Smooth muscle cell (in vitro differentiated cells): ENCODE measurements around the gene DOCK2. TPM values are rescaled to one million over a fixed set of nuclear protein-coding genes. Genes with fewer than 3 reads are reported as not detected.

Experiments used
- DNase-seq: peaks from one replicate; lab custom pipeline; 2025; ENCODE audit not compliant: unreplicated experiment; lab: John Stamatoyannopoulos, UW
- H2AFZ ChIP-seq: fragments of 200-600 bp; sonication (generic); 2 replicates; pipeline ENCODE4 v1.6.0; 2016; ENCODE audit warnings: antibody characterized with exemption, low read depth, mild to moderate bottlenecking
- H3F3A ChIP-seq: fragments of 200-600 bp; sonication (generic); 2 replicates; pipeline ENCODE4 v1.6.0; 2017; ENCODE audit warnings: antibody characterized with exemption, low read depth
- H3K27ac ChIP-seq: fragments of 200-600 bp; sonication (generic); 2 replicates; pipeline ENCODE4 v1.5.1; 2016; ENCODE audit warnings: low read depth, mild to moderate bottlenecking
- H3K27me3 ChIP-seq: fragments of 200-600 bp; sonication (generic); 2 replicates; pipeline ENCODE4 v1.6.1; 2016; ENCODE audit warnings: low read depth, mild to moderate bottlenecking
- H3K36me3 ChIP-seq: fragments of 200-600 bp; sonication (generic); 2 replicates; pipeline ENCODE4 v1.5.1; 2016; ENCODE audit warnings: low read depth
- H3K4me1 ChIP-seq: fragments of 200-600 bp; sonication (generic); 2 replicates; pipeline ENCODE4 v1.5.1; 2016; ENCODE audit warnings: low read depth
- H3K4me2 ChIP-seq: fragments of 200-600 bp; sonication (generic); 2 replicates; pipeline ENCODE4 v1.6.0; 2016; ENCODE audit warnings: mild to moderate bottlenecking
- H3K4me3 ChIP-seq: fragments of 200-600 bp; sonication (generic); 2 replicates; pipeline ENCODE4 v1.5.1; 2016; ENCODE audit warnings: mild to moderate bottlenecking
- H3K79me2 ChIP-seq: fragments of 200-600 bp; sonication (generic); 2 replicates; pipeline ENCODE4 v1.6.0; 2016; ENCODE audit warnings: low read depth, mild to moderate bottlenecking
- H3K9ac ChIP-seq: fragments of 200-600 bp; sonication (generic); 2 replicates; pipeline ENCODE4 v1.6.0; 2016; ENCODE audit warnings: low read depth
- H3K9me3 ChIP-seq: fragments of 200-600 bp; sonication (generic); replicated peaks from 2 replicates; pipeline ENCODE4 v1.5.1; 2016; ENCODE audit warnings: low read depth
- H4K20me1 ChIP-seq: fragments of 200-600 bp; sonication (generic); 2 replicates; pipeline ENCODE4 v1.6.0; 2016; ENCODE audit warnings: low read depth
- CTCF ChIP-seq: fragments of 200-600 bp; sonication (generic); IDR thresholded peaks from 2 replicates; pipeline ENCODE4 v1.5.1; 2017; ENCODE audit warnings: borderline replicate concordance, mild to moderate bottlenecking, antibody characterized with exemption; ENCODE audit not compliant: insufficient read depth, poor library complexity, severe bottlenecking
- WGBS: methylation state at CpG from one replicate; pipeline ENCODE4 v1.1.7; 2016; ENCODE audit warnings: low lambda C conversion rate; 5-methylcytosine and 5-hydroxymethylcytosine counted together
- polyA plus RNA-seq: library from polyadenylated mRNA; unstranded; fragments of >200 nt; fragmentation: Nextera tagmentation; extraction: Ambion mirVana; gene quantifications from 2 replicates; pipeline ENCODE4 v1.2.1, GENCODE V29; 2016
- total RNA-seq: library from RNA; depleted of rRNA; stranded (reverse); fragments of >200 nt; gene quantifications from 2 replicates; pipeline ENCODE4 v1.2.3, GENCODE V29; 2014

Gene DOCK2
- total and polyA plus RNA-seq, 2 experiments from 2014 or later: 0.73 to 3.0 TPM

- H3K9me3 ChIP-seq: no peaks in the 10 kb centered on the region
- peaks cover 3% of the 10 kb centered on the region for H3F3A ChIP-seq
- H2AFZ ChIP-seq: no peak overlapping the region
- H3K27ac ChIP-seq: peak overlapping the region; percentile 98
- no peak for DNase-seq
- H4K20me1 ChIP-seq: no peaks in the 10 kb centered on the region
- H3K79me2 ChIP-seq: no peaks in the 10 kb centered on the region
- H3K4me2 ChIP-seq: peak overlapping the region; percentile 8
- no peaks in the 10 kb centered on the region for H3K36me3 ChIP-seq
- H3K4me3 ChIP-seq: no peak overlapping the region
- no peak overlapping the region for H3K9ac ChIP-seq
- WGBS: 69% methylated on average over 2 of the region's 2 CpGs
- H3K27me3 ChIP-seq: no peaks in the 10 kb centered on the region
- TF ChIP-seq CTCF: no peak
- peaks cover 5% of the 10 kb centered on the region for H3K4me1 ChIP-seq
Observed at GRCh38 chr5:169801781-169802180, 164.7 kb downstream of the DOCK2 start.

DNA sequence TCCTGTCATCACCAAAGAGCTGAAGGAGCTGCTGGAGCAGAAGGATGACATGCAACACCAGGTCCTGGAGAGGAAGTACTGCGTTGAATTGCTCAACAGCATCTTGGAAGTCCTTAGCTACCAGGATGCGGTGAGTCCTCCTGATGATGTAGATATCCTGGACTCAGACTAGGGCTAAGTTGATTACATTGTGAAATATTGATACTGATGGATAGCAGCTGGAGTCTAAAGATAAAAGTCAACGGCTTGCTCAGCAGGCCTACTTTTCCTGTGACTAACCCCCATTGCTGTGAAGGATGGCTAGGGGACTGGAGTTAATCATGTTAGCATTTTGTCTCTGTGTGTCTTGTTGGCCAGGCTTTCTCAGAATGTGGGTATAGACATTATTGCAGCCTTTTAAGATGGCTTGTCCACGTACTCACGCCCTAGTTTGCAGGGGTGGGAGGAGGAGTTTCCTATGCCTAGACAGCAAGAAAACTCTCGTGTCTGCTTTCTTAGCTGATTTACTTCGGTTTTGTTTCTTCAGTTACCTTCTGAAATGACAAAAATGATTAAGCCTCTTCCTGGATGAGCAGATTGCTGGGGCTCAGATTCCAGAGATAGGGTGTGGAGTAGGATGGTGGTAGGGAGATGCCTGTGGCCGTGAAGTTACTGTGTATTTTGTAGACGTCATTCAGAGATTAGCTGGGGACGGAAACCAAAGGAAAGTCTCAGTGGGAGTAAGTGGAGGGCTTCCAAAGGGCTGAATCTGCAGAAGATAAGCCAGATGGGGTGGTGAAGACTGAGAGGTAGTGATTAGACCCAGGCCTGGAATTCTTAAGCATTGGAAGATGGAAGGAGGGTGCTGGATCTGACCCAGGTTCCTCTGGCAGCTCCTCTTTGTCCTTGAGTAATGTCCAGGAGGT is 166.3 kb downstream of the DOCK2 start:
- DNase-seq: no peak
- H3K36me3 ChIP-seq: no peaks in the 10 kb centered on the region
- 15% methylated on average over 10 of the region's 10 CpGs for WGBS
- H4K20me1 ChIP-seq: no peaks in the 10 kb centered on the region
- no peak overlapping the region for H3K4me3 ChIP-seq
- no peak for TF ChIP-seq CTCF
- no peaks in the 10 kb centered on the region for H3K9me3 ChIP-seq
- H3K27ac ChIP-seq: peak overlapping the region; percentile 98
- H3F3A ChIP-seq: peaks cover 3% of the 10 kb centered on the region
- no peaks in the 10 kb centered on the region for H3K79me2 ChIP-seq
- H3K9ac ChIP-seq: peak overlapping the region; percentile 81
- H3K4me2 ChIP-seq: peak overlapping the region; percentile 74
- peak overlapping the region; percentile 8 for H2AFZ ChIP-seq
- H3K27me3 ChIP-seq: no peaks in the 10 kb centered on the region
- peaks cover 9% of the 10 kb centered on the region for H3K4me1 ChIP-seq

DNA sequence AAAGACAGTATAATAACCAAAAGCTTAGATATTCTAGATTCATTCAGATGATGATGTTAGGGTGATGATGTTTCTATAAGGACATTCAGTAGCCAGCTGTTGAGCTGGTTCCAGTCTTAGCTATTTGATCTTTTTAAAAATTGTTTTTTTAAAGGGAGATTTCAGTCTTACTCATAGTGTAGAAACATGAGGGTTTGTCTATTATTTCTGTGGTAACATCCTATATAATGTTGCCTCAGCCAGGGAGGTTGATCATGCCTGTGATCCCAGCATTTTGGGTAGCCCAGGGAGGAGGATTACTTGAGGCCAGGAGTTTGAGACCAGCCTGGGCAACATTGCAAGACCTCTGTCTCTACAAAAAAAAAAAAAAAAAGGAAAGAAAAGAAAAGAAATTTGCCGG is 167.8 kb downstream of the DOCK2 start:
- peak overlapping the region; percentile 74 for H3K4me2 ChIP-seq
- peak overlapping the region; percentile 98 for H3K27ac ChIP-seq
- H3K9me3 ChIP-seq: no peaks in the 10 kb centered on the region
- WGBS: 100% methylated on average over 1 of the region's 1 CpG
- H3K9ac ChIP-seq: peak overlapping the region; percentile 58
- no peaks in the 10 kb centered on the region for H3K79me2 ChIP-seq
- no peak for TF ChIP-seq CTCF
- H3K4me1 ChIP-seq: peaks cover 21% of the 10 kb centered on the region
- H3K4me3 ChIP-seq: no peak overlapping the region
- peaks cover 3% of the 10 kb centered on the region for H3F3A ChIP-seq
- no peak overlapping the region for H2AFZ ChIP-seq
- no peaks in the 10 kb centered on the region for H3K27me3 ChIP-seq
- no peak for DNase-seq
- no peaks in the 10 kb centered on the region for H3K36me3 ChIP-seq
- H4K20me1 ChIP-seq: no peaks in the 10 kb centered on the region
